AG09319 (cell line): ENCODE results near the gene DENND6B.
A peak's percentile ranks its signal among the peaks of the same experiment; 100 is the strongest.

Experiments
- DNase-seq: peaks from one replicate; pipeline ENCODE4 v3.0.0-alpha.2; 2010; ENCODE audit warnings: low read depth; ENCODE audit errors: extremely low read depth
- TF ChIP-seq, protein P1 (sequence below): IDR thresholded peaks from 2 replicates; pipeline ENCODE4 v1.5.1; 2011; ENCODE audit warnings: low read depth, mild to moderate bottlenecking, inconsistent platforms, low read length, moderate library complexity

DENND6B gene

DNA sequence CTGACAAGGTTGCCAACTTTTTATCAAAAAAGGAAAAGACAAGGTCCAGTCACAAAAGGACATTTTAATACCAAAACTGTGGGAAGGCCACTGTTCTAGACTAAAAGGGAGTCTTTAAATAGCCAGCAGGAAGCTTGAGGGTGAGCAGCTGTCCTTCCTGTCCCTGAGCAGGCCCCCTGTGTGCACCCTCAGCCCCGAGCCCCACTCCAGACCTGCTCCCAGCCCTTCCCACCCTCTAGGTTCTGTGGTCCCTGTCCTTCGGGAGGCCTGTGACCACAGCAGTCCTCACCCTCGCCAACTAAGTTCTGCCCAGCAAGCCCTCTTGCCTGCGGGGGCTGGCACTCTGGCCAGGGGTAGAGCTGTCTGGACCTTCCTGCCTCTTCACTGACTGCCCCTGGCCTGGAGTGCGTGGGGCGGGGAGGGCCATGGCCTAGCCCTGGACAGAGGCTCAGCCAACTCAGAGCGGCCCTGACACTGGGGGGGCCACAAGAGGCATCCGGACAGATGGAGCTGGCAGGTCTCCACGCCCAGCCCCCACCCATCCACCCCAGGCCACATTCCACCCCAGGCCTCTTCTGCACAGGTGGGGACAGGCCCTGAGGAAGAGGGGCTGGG, 17.7 kb downstream of the DENND6B start:
- no peak for DNase-seq
- TF ChIP-seq, protein P1, sequence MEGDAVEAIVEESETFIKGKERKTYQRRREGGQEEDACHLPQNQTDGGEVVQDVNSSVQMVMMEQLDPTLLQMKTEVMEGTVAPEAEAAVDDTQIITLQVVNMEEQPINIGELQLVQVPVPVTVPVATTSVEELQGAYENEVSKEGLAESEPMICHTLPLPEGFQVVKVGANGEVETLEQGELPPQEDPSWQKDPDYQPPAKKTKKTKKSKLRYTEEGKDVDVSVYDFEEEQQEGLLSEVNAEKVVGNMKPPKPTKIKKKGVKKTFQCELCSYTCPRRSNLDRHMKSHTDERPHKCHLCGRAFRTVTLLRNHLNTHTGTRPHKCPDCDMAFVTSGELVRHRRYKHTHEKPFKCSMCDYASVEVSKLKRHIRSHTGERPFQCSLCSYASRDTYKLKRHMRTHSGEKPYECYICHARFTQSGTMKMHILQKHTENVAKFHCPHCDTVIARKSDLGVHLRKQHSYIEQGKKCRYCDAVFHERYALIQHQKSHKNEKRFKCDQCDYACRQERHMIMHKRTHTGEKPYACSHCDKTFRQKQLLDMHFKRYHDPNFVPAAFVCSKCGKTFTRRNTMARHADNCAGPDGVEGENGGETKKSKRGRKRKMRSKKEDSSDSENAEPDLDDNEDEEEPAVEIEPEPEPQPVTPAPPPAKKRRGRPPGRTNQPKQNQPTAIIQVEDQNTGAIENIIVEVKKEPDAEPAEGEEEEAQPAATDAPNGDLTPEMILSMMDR, result no peak

DNA sequence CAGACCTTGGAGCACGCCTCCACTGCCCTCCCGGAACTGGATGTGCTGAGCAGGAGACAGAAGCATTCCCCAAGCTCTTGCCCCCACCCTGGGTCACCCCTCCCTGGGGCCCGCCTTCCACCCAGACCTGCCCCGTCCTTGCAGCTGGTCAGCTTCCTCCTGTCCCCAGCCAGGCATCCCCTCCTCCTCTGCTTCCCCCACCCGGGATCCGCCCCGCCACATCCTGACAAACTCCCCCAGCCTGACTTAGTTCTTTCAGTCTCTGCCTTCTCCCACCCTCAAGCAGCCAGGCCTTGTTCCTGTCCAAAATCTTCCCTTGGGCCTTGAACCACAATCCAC, 18.2 kb downstream of the DENND6B start:
- no peak for DNase-seq
- TF ChIP-seq, protein P1, result no peak

DNA sequence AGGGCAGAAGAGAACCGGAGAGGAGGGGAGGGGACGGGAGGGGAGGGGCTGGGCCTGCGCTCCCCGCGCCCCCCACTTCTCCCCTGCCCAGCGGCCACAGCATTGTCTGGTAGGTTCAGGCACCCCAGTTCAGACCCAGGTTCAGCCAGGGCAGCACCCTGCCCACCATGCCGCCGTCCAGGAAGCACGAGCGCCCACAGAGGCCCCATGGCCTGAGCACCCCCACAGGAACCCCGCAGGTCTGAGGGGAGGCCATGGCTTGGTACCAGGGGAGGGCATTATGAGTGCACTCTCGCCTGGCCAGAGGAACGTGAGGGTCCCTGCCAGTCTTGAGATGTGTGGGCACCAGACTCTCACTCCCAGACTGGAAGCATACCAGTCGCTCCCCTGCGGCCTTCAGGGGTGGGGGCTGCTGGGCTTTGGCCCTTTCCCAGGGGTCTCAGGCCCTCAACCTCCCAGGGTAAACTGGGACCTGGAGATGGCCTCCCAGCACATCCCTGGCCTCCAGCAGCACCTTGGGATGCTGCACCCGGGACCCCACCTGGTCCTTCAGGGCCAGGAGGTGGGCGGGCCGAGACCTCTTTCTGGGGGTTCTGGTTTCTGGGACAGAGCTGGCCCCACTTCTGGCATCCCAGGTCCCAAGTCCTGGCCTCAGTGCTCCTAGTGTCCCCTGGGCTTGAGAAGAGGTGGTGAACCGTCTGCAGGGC, 18.8 kb downstream of the DENND6B start:
- no peak for DNase-seq

DNA sequence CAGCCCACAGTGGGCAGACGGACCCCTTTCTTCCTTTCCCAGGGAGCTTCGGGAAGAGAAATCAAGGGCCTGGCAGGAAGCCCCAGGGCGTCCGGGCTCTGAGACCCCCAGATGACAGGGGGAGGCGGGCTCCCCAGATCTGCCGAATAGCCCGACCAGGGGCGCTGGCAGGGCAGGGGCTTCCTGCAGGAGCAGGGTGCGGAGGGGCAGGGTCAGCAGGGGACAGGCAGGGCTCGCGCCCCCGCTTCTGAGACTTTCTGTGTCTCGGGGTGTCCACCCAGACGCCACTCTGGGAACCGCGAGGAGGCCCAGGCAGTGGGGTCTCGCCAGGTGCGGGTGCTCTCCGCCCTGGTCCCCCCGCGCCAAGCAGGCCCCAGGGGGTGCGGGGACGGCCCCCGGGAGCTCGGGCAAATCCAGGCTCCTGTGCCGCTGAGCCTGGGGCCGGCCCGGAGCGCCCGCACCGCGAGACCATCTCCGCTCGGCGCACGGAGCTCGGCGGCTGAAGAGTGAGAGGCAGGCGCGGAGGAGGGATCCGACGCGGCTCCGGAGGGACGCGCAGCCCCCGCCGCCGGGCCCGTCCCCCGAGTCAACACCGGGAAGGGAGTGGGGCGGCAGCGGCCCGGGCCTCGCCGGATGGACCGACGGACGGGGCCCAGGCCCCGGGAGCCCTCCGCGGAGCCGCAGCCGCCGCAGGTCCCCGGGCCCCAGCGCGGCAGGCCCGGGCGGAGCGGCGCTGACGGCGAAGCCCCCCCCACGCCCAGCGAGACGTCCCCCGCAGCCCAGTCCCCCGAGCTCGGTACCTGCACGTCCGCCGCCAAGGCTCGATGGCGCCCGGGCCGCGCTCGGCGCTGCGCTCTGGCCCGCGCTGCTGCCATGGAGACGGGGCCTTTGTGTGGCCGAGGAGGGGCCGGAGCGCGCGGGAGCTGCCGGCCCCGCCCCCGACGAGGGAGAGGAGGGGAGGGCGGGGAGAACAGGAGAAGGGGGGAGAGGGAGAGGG, 19.8 kb downstream of the DENND6B start, which contains the start of gene PLXNB2:
Gene PLXNB2 (minus strand): TSS at position 894 of the 997 bp plus-strand sequence. CDS start 17,062 bp downstream, outside the sequence.
- peak; percentile 61 for DNase-seq
- TF ChIP-seq, protein P1, result no peak

More for the DNA sequence above, 18.8 kb downstream of the DENND6B start:
- TF ChIP-seq, protein P1, result no peak

DNA sequence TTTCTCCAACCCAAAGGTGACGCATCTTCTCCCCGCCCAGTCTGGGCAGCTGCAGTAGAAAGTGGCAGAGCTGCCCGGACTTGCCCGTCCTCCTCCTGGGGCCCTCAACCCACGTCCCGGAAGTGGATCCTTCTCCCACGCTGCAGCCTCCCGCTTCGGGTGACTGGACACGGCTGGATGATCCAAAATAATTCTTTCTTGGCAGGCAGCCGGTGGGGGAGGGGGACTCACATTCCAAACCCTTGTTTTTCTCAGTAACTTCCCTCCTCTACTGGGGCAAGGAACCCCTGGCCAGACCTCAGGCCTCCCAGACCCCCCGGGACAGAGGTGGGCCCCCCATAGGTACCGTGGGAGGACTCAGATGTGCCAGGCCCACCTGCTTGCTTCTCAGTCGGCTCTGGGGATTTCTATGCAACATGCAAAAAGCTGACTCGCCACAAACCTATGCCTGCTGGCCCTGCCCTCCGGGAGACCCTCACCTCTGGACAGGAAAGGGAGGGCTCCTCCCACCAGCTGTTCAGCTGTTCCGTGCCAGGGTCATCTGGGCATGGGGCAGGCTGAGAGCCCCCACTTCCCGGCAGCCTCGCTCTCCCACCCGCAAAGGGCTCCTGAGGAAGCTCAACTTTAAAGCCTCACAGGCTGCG, 20.8 kb downstream of the DENND6B start:
- TF ChIP-seq, protein P1, result no peak
- peak; percentile 88 for DNase-seq

DNA sequence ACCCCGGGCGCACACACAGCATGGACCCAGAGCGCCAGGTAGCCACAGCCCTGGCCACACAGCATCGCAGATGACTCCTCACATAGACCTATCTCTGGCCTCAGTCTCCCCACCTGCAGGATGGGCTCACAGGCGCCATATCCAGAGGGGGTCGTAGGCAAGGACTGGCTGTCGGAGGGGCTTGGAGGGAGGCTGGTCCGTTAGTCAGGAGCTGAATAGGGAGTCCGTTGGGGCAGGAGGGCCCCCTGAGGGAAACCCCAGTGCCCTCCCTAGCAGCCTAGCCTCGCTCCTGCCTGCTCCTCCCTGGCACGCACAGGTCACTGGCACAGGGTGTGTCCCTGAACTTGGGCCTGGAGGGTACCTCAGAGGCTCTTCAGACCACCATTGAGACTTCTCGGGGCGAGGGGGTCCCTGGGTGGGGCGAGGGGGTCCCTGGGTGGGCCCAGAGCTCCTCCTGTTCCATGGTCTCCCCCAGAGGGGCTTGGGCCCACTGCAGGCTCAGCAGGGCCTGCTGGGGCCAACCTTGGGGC, 21.4 kb downstream of the DENND6B start:
- DNase-seq, result no peak
- TF ChIP-seq, protein P1, result no peak
